OCI-LY7 (cell line): Measurements from ENCODE around the gene DHFR2.
A peak's percentile ranks its signal among the peaks of the same experiment; 100 is the strongest.

Experiments used
- EZH2phosphoT487 ChIP-seq: fragments of 200-600 bp; sonication (generic); IDR thresholded peaks from 2 replicates; pipeline ENCODE4 v1.6.1; 2018; ENCODE audit warnings: low read depth, borderline replicate concordance, mild to moderate bottlenecking, mixed run types, antibody characterized with exemption, low read length, moderate library complexity, mixed read lengths
- TF ChIP-seq, protein P1 (sequence below): fragments of 200-600 bp; sonication (generic); conservative IDR thresholded peaks from 2 replicates; pipeline ENCODE4 v1.5.1; 2014; ENCODE audit warnings: mild to moderate bottlenecking, antibody characterized with exemption, low read length, moderate library complexity, mixed read lengths

DNA sequence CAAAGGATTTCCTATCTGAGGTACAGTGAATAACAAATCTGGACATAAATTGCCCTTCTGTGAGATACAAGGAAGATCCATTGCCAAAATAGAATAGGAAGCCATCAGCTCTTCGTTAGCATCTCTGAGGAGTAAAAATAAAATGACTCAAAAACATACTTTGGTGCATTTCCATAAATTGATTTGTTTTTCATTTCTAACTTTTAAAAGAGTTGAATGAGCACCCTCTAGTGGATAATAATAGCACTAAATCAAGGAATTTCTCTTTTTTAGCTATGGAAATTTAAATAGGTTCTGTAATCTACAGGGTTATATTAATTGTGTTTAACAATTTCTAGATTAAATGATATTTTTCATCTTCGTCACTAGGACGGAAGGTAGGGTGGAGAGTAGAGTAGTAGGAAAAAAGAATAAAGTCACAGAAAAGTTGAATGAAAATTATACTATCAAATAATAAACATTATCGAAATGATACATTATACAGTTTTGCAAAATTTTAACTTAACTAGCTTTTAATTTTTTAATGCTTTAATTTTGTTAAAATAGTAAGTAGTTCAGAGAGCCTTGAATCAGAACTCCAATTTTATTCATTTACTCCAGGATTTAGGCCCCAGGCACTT lies 6.6 kb upstream of the DHFR2 start:
- TF ChIP-seq, protein P1, sequence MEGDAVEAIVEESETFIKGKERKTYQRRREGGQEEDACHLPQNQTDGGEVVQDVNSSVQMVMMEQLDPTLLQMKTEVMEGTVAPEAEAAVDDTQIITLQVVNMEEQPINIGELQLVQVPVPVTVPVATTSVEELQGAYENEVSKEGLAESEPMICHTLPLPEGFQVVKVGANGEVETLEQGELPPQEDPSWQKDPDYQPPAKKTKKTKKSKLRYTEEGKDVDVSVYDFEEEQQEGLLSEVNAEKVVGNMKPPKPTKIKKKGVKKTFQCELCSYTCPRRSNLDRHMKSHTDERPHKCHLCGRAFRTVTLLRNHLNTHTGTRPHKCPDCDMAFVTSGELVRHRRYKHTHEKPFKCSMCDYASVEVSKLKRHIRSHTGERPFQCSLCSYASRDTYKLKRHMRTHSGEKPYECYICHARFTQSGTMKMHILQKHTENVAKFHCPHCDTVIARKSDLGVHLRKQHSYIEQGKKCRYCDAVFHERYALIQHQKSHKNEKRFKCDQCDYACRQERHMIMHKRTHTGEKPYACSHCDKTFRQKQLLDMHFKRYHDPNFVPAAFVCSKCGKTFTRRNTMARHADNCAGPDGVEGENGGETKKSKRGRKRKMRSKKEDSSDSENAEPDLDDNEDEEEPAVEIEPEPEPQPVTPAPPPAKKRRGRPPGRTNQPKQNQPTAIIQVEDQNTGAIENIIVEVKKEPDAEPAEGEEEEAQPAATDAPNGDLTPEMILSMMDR, result peak; percentile 90
- TF ChIP-seq EZH2phosphoT487, result no peak
